NCI-H1048 (cell line): Measurements from ENCODE around the gene UTP11.

ENCODE experiments used
- DNase-seq: peaks from one replicate; lab custom pipeline; 2025; lab: John Stamatoyannopoulos, UW

The UTP11 gene

GRCh38 chr1:38071312-38072256, 59.0 kb downstream of the UTP11 start:
- DNase-seq: no peak

- DNase-seq: no peak
These were observed 60.3 kb downstream of the UTP11 start for GRCh38 chr1:38072858-38073257.

DNA sequence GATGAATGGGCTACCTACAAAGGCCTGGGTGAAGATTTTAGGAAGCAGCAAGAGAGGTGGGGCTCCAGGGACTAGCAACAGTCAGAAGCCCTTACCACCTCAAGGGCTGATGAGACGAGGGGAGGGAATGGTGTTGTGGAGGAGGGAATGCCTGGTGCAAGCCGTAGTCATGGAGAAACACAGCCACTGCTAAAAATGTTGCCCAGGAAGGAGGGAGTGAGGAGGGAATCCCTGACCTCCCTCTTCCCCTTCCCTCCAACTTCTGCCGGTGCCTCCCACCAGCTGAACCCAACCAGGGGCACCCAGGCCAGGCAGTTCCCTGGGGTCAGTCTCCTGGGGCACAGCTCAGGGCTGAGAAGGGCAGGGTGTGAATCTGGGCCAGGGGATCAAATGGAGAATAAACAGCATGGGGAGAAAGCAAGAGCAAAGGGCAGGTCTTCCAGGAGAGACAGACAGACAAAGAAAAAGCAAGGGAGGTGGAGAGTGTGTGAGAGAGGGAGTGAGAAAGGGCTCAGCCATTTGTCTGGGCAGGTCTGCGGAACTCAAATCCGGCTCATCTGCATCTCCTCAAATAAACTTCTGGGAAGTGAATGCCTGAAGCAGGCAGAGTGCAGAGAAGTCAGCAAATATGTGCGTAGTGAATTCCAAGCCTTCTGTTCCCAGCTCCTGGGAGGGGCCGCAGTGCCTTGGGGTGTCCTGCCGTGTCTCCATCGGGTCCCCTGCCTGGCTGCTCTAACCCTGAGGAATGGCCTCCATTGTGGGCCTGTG, 61.2 kb downstream of the UTP11 start:
- no peak for DNase-seq

DNA sequence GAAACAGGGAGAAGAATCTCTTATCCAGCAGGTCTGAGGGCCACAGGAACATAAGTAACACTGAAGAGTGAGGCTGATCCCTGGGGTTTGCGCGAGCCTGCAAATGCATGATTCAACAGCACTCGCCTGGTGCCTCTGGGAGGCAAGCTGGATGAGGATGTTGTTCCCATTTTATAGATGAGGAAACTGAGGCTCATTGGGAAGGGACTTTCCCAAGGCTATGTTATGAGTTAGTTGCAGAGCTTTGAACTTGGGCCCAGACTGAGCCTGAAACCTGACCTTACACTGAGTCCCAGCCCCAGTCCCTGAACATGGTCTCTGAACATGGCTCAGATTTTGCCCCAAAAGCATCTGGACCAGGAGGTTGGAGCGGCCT, 61.8 kb downstream of the UTP11 start:
- no peak for DNase-seq
